Neuronal stem cell (in vitro differentiated cells): Measurements from ENCODE around the gene GATAD2A. TPM values are rescaled to one million over a fixed set of nuclear protein-coding genes. Genes with fewer than 3 reads are reported as not detected.
A peak's percentile ranks its signal among the peaks of the same experiment; 100 is the strongest.

Source experiments
- DNase-seq: peaks from one replicate; pipeline ENCODE4 v3.0.0-alpha.2; 2013; ENCODE audit warnings: low spot score
- H2AFZ ChIP-seq: one replicate; pipeline ENCODE4 v1.6.1; 2013; ENCODE audit warnings: mild to moderate bottlenecking, low read length, inconsistent platforms
- H2AK5ac ChIP-seq: 2 replicates; pipeline ENCODE4 v1.6.1; 2013; ENCODE audit warnings: low read depth, mild to moderate bottlenecking, inconsistent platforms, low read length, moderate library complexity, mixed read lengths
- H2BK120ac ChIP-seq: 2 replicates; pipeline ENCODE4 v1.6.1; 2013; ENCODE audit warnings: low read depth, mild to moderate bottlenecking, inconsistent platforms, low read length, moderate library complexity, mixed read lengths
- H2BK12ac ChIP-seq: one replicate; pipeline ENCODE4 v1.6.1; 2013; ENCODE audit warnings: low read length, inconsistent platforms
- H2BK15ac ChIP-seq: 2 replicates; pipeline ENCODE4 v1.6.1; 2013; ENCODE audit warnings: mild to moderate bottlenecking, low read length, inconsistent platforms, mixed read lengths
- H2BK5ac ChIP-seq: one replicate; pipeline ENCODE4 v1.6.1; 2013; ENCODE audit warnings: inconsistent platforms, mild to moderate bottlenecking, low read length, moderate library complexity
- H3K14ac ChIP-seq: one replicate; pipeline ENCODE4 v1.6.1; 2013; ENCODE audit warnings: low read length, inconsistent platforms
- H3K18ac ChIP-seq: 2 replicates; pipeline ENCODE4 v1.6.1; 2013; ENCODE audit warnings: low read length, inconsistent platforms
- H3K23ac ChIP-seq: 2 replicates; pipeline ENCODE4 v1.6.1; 2013; ENCODE audit warnings: low read depth, mild to moderate bottlenecking, mixed read lengths, low read length, inconsistent platforms; ENCODE audit not compliant: poor library complexity
- H3K27ac ChIP-seq: replicated peaks from 3 replicates; pipeline ENCODE4 v1.5.1; 2013; ENCODE audit warnings: low read length, inconsistent platforms
- H3K27me3 ChIP-seq, 3 experiments: 2 replicates each; pipeline ENCODE4 v1.6.1; 2013; ENCODE audit warnings: low read length in 3 of 3, mild to moderate bottlenecking in 2 of 3, inconsistent platforms in 1 of 3, low read depth in 1 of 3, mixed read lengths in 1 of 3, moderate library complexity in 1 of 3; ENCODE audit not compliant: control insufficient read depth in 3 of 3, insufficient read depth in 3 of 3
- H3K36me3 ChIP-seq, 2 donors: replicated peaks in 1 of 2; 2 replicates each; pipeline ENCODE4 v1.6.1; 2013; ENCODE audit warnings: low read length in 2 of 2; ENCODE audit not compliant: control insufficient read depth in 2 of 2, insufficient read depth in 2 of 2
- H3K4ac ChIP-seq: 2 replicates; pipeline ENCODE4 v1.6.1; 2013; ENCODE audit warnings: inconsistent platforms, mild to moderate bottlenecking, low read length, moderate library complexity
- H3K4me1 ChIP-seq, 2 donors: 1 replicate in 1 of 2; 2 replicates in 1 of 2; pipeline ENCODE4 v1.6.1; 2013; ENCODE audit warnings: low read length in 2 of 2, low read depth in 1 of 2; ENCODE audit not compliant: control insufficient read depth in 2 of 2, insufficient read depth in 1 of 2
- H3K4me2 ChIP-seq: one replicate; pipeline ENCODE4 v1.6.1; 2013; ENCODE audit warnings: mild to moderate bottlenecking, low read length, inconsistent platforms; ENCODE audit not compliant: insufficient read depth, poor library complexity, severe bottlenecking
- H3K4me3 ChIP-seq, 2 donors: 2 replicates each; pipeline ENCODE4 v1.5.1; 2013; ENCODE audit warnings: low read length in 2 of 2, mild to moderate bottlenecking in 2 of 2, inconsistent platforms in 1 of 2, moderate library complexity in 1 of 2
- H3K79me1 ChIP-seq: one replicate; pipeline ENCODE4 v1.6.1; 2013; ENCODE audit warnings: low read depth, mild to moderate bottlenecking, inconsistent platforms, low read length, moderate library complexity
- H3K9ac ChIP-seq: one replicate; pipeline ENCODE4 v1.6.1; 2013; ENCODE audit warnings: mild to moderate bottlenecking, low read depth, low read length, inconsistent platforms; ENCODE audit not compliant: poor library complexity
- H3K9me3 ChIP-seq, 2 donors: replicated peaks in 1 of 2; 2 replicates each; pipeline versions ENCODE3 to v1.6.1; 2013; ENCODE audit warnings: low read length in 2 of 2, mild to moderate bottlenecking in 2 of 2, inconsistent platforms in 1 of 2, low read depth in 1 of 2, mixed read lengths in 1 of 2, moderate library complexity in 1 of 2; ENCODE audit not compliant: control insufficient read depth in 2 of 2, insufficient read depth in 1 of 2
- H4K8ac ChIP-seq: one replicate; pipeline ENCODE4 v1.6.1; 2013; ENCODE audit warnings: low read depth, mild to moderate bottlenecking, inconsistent platforms, low read length, moderate library complexity
- H4K91ac ChIP-seq: one replicate; pipeline ENCODE4 v1.6.1; 2013; ENCODE audit warnings: low read length, low read depth, mild to moderate bottlenecking, inconsistent platforms; ENCODE audit not compliant: poor library complexity
- WGBS, 2 donors: extraction: QIAGEN DNeasy Blood & Tissue Kit; methylation state at CpG; one replicate each; pipeline ENCODE4 v1.1.7; 2013; ENCODE audit warnings: missing lambda C conversion rate in 2 of 2, mixed read lengths in 1 of 2; ENCODE audit not compliant: insufficient read length in 2 of 2, insufficient replicate concordance in 1 of 2; ENCODE audit errors: extremely low coverage in 2 of 2; 5-methylcytosine and 5-hydroxymethylcytosine counted together
- small RNA-seq: library from polyadenylated mRNA; stranded (forward); fragments of <200 nt; extraction: miRNeasy Mini kit (QIAGEN cat#:217004); gene quantifications from one replicate; pipeline ENCODE3, GENCODE V24; 2013; ENCODE audit not compliant: insufficient read depth

The GATAD2A gene

DNA sequence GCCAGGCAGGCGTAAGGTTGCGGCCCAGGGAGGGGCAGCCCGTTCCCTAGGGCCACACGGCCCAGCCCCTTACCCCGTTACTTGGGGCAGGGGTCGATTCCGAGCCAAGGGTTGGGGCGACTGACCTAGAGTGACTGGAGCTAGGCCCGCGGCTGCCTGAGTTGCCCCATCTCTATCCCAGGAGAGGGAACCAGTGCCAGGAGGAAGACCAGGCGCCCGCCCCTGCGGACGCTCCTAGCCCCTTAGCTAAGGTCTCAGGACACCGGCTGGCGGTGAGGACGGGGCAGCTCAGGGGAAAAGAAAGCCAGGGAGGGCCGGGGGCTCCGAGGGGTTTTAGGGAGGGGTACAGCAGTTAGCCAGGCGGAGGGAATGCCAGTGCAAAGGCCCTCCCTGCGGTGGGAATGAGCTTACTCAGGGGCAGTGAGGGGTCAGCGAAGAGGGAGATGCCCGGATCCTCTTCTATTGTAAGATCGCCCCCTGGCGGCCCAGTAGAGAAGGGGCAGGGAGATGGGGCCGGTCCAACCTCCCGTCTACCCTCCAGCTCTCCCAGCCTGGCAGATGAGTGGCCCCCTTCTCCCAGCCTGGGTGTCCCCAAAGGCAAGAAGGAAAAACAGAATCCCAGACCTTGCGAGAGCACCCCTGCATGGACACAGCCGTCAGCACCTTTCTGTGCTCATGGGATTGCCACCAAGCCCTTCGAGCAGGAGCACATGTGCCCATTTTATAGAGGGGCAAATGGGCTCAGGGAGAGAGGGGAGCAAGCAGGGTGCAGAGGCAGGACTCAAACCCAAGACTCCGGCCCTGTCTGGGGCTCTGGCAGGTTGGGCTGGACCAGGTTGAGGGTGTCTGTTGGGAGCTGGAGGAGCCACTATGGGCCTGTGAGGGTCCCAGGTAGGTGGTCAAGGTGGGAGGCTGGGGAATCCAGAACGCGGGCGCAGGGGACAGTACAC is 148.9 kb downstream of the GATAD2A start:
- WGBS, 2 donors, result no CpG with 5 or more reads among the region's 34 CpGs
- Histone ChIP-seq H3K9ac (no peak overlapping the region), H2AFZ (peak overlapping the region; percentile 35), H2BK120ac (peak overlapping the region; percentile 38), H3K4me3 (no peak overlapping the region), H2BK5ac (peak overlapping the region; percentile 68), H3K79me1 (peaks cover 3% of the 10 kb centered on the region), H3K4me2 (no peak overlapping the region), H3K27ac (no peak overlapping the region), H3K36me3 (no peaks in the 10 kb centered on the region), H3K4ac (no peak overlapping the region), H3K23ac (peak overlapping the region; percentile 58), H2BK15ac (peak overlapping the region; percentile 99), H3K14ac (no peak overlapping the region), H3K9me3 (no peaks in the 10 kb centered on the region), H4K91ac (no peak overlapping the region), H3K4me1 (peaks cover 0 to 2% of the 10 kb centered on the region in 2 donors), H3K27me3 (no peaks in the 10 kb centered on the region), H3K18ac (peak overlapping the region; percentile 88), H4K8ac (peak overlapping the region; percentile 99), H2BK12ac (no peak overlapping the region), H2AK5ac (peak overlapping the region; percentile 73)
- no peak for DNase-seq

DNA sequence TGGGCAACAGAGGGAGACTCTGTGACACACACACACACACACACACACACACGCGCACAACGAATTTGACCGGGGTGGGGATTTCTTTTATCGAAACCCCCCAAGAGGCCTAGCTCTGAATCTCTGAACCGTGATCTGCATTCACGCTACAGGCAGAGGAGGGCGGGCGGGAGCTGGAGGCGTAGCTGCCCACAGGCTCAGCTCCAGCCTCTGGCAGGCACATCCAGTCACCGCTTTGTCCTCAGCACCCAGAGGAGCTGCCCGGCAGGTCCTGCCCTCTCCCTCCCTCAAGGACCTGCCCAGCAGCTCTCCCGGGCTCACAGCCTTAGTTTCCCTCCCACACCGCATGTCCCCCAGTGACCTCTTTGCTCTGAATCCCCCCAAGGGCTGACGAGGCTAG is 152.6 kb downstream of the GATAD2A start:
- Histone ChIP-seq H3K4me2 (no peak overlapping the region), H2BK5ac (no peak overlapping the region), H2AK5ac (peak overlapping the region; percentile 41), H3K14ac (no peak overlapping the region), H3K18ac (no peak overlapping the region), H3K23ac (no peak overlapping the region), H3K9ac (no peak overlapping the region), H3K4me1 (no peaks in the 10 kb centered on the region), H2BK15ac (no peak overlapping the region), H3K27me3 (no peaks in the 10 kb centered on the region), H2BK120ac (no peak overlapping the region), H4K91ac (no peak overlapping the region), H3K9me3 (no peaks in the 10 kb centered on the region), H3K4me3 (no peak overlapping the region), H3K79me1 (peaks cover 3% of the 10 kb centered on the region), H3K36me3 (no peaks in the 10 kb centered on the region), H2AFZ (no peak overlapping the region), H3K27ac (no peak overlapping the region), H2BK12ac (no peak overlapping the region), H3K4ac (no peak overlapping the region), H4K8ac (no peak overlapping the region)
- no peak for DNase-seq
- WGBS, 2 donors, result no CpG with 5 or more reads among the region's 15 CpGs

Small RNA genes within 50 kb of the gene (small RNA-seq; reads per million reads assigned to genes)
- not detected for gene MIR640
